Central memory CD8-positive, alpha-beta T cell (primary cell): ENCODE data around the gene DAZAP1.

Experiments used
- ATAC-seq: fragments of 150-1000 bp; cut with Tn5 transposase; replicated peaks from 2 replicates; pipeline ENCODE4 v1.10.0; 2022; ENCODE audit warnings: mild to moderate bottlenecking, moderate FRiP score, moderate number of reproducible peaks; ENCODE audit not compliant: poor library complexity, severe bottlenecking; ENCODE audit errors: extremely low read depth
- DNase-seq, 2 donors: peaks; one replicate each; pipeline ENCODE4 v3.0.0; 2021; ENCODE audit warnings: low spot score in 2 of 2
- H3K27ac Mint-ChIP-seq: one replicate; pipeline ENCODE4 v1.8.0; 2022; ENCODE audit warnings: low read depth, mild to moderate bottlenecking, moderate library complexity, mixed read lengths
- H3K27me3 Mint-ChIP-seq: one replicate; pipeline ENCODE4 v1.8.0; 2022; ENCODE audit warnings: mixed read lengths
- H3K36me3 Mint-ChIP-seq: one replicate; pipeline ENCODE4 v1.8.0; 2022; ENCODE audit warnings: mild to moderate bottlenecking, moderate library complexity, mixed read lengths; ENCODE audit not compliant: insufficient read depth
- H3K4me1 Mint-ChIP-seq: one replicate; pipeline ENCODE4 v1.8.0; 2022; ENCODE audit warnings: mixed read lengths
- H3K4me3 Mint-ChIP-seq: one replicate; pipeline ENCODE4 v1.8.0; 2022; ENCODE audit warnings: mild to moderate bottlenecking, moderate library complexity, mixed read lengths
- H3K9me3 Mint-ChIP-seq: one replicate; pipeline ENCODE4 v1.8.0; 2022; ENCODE audit warnings: mixed read lengths

Gene DAZAP1

GRCh38 chr19:1383017-1383311 lies 24.4 kb upstream of the DAZAP1 start:
- Mint-ChIP-seq H3K9me3 (peaks cover 5% of the 10 kb centered on the region), H3K4me3 (peak overlapping the region; percentile 99), H3K36me3 (peaks cover 22% of the 10 kb centered on the region), H3K4me1 (peaks cover 18% of the 10 kb centered on the region), H3K27ac (peak overlapping the region; percentile 100), H3K27me3 (peaks cover 10% of the 10 kb centered on the region)
- ATAC-seq: no peak
- no peak for DNase-seq

GRCh38 chr19:1383312-1384084 lies 23.9 kb upstream of the DAZAP1 start, which contains the start of gene NDUFS7:
Gene NDUFS7 (plus strand): TSS chr19:1383907. CDS start chr19:1383927, 20 bp downstream.
- peaks cover 10% of the 10 kb centered on the region for H3K27me3 Mint-ChIP-seq

GRCh38 chr19:1384085-1384462 lies 23.3 kb upstream of the DAZAP1 start:
- H3K9me3 Mint-ChIP-seq: peaks cover 5% of the 10 kb centered on the region
- peaks cover 22% of the 10 kb centered on the region for H3K36me3 Mint-ChIP-seq
- peak overlapping the region; percentile 100 for H3K27ac Mint-ChIP-seq
- peak overlapping the region; percentile 99 for H3K4me3 Mint-ChIP-seq
- no peak for DNase-seq
- peaks cover 10% of the 10 kb centered on the region for H3K27me3 Mint-ChIP-seq
- ATAC-seq: no peak
- H3K4me1 Mint-ChIP-seq: peaks cover 18% of the 10 kb centered on the region

More at GRCh38 chr19:1383312-1384084, 23.9 kb upstream of the DAZAP1 start, which contains the start of gene NDUFS7:
- DNase-seq (peak; percentile 97 to 100), ATAC-seq (peak; percentile 88)
- H3K36me3 Mint-ChIP-seq: peaks cover 22% of the 10 kb centered on the region
- peak within 1 kb of the TSS; percentile 99 for H3K4me3 Mint-ChIP-seq
- H3K9me3 Mint-ChIP-seq: peaks cover 5% of the 10 kb centered on the region
- peak within 1 kb of the TSS; percentile 100 for H3K27ac Mint-ChIP-seq
- H3K4me1 Mint-ChIP-seq: peaks cover 18% of the 10 kb centered on the region

GRCh38 chr19:1384478-1385110 lies 22.8 kb upstream of the DAZAP1 start:
- Mint-ChIP-seq H3K27me3 (peaks cover 10% of the 10 kb centered on the region), H3K4me3 (peak overlapping the region; percentile 99), H3K36me3 (peaks cover 23% of the 10 kb centered on the region), H3K27ac (peak overlapping the region; percentile 100), H3K9me3 (peaks cover 5% of the 10 kb centered on the region), H3K4me1 (peaks cover 18% of the 10 kb centered on the region)
- DNase-seq: no peak
- no peak for ATAC-seq

GRCh38 chr19:1385816-1386215 lies 21.6 kb upstream of the DAZAP1 start:
- Mint-ChIP-seq H3K9me3 (peaks cover 5% of the 10 kb centered on the region), H3K4me3 (no peak overlapping the region), H3K4me1 (peaks cover 18% of the 10 kb centered on the region), H3K27me3 (peaks cover 10% of the 10 kb centered on the region), H3K27ac (no peak overlapping the region), H3K36me3 (peaks cover 24% of the 10 kb centered on the region)
- no peak for DNase-seq
- ATAC-seq: no peak

- H3K9me3 Mint-ChIP-seq: peaks cover 5% of the 10 kb centered on the region
- ATAC-seq (no peak), DNase-seq (no peak)
- H3K27ac Mint-ChIP-seq: no peak overlapping the region
- H3K4me3 Mint-ChIP-seq: no peak overlapping the region
- peaks cover 10% of the 10 kb centered on the region for H3K27me3 Mint-ChIP-seq
- H3K36me3 Mint-ChIP-seq: peaks cover 36% of the 10 kb centered on the region
- H3K4me1 Mint-ChIP-seq: peaks cover 18% of the 10 kb centered on the region
Measured at GRCh38 chr19:1386945-1387683, 20.3 kb upstream of the DAZAP1 start.

DNA sequence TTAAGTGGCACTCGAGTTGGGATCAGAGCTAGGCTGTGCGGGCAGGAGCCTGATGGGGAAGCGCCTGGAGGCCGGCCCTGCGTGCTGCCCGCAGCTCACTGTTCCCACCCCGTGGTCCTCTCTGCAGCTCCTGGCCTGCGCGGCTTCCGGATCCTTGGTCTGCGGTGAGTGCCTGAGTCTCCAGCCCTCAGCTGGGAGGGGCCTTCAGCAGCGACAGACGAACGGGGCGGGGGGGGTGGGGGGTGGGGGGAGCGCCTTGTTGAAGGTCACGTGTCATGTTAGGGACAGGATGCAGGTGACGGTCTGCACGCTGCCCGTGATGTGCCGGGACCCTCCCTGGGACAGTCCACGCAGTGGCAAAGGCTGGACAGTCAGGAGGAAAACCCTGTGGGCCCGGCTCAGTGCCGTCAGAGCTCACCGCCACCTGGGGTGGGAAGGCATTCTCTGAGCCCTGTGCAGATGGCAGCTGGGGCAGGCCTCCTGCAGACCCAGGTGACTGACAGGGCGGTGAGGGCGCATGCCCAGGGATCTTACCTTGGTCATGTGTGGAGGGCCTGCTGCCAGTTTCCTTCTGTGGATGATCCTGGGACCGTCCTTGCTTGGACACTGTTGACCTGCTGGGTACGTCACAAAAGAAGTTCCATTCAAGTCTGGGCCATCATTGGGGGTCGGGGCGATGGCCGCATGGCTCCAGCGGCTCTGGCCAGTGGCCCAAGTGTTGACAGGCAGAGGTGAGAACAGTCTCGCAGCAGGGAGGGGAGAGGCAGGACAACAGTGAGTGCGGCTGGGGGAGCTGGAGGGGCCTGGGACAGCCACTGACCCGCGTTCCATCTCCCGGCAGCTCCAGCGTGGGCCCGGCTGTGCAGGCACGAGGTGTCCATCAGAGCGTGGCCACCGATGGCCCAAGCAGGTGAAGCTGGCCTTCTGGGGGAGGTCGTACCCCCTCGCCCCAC lies 19.4 kb upstream of the DAZAP1 start:
- ATAC-seq (no peak), DNase-seq (no peak)
- no peak overlapping the region for H3K4me3 Mint-ChIP-seq
- peaks cover 5% of the 10 kb centered on the region for H3K9me3 Mint-ChIP-seq
- peaks cover 8% of the 10 kb centered on the region for H3K27me3 Mint-ChIP-seq
- H3K36me3 Mint-ChIP-seq: peaks cover 35% of the 10 kb centered on the region
- H3K4me1 Mint-ChIP-seq: peaks cover 15% of the 10 kb centered on the region
- H3K27ac Mint-ChIP-seq: no peak overlapping the region

DNA sequence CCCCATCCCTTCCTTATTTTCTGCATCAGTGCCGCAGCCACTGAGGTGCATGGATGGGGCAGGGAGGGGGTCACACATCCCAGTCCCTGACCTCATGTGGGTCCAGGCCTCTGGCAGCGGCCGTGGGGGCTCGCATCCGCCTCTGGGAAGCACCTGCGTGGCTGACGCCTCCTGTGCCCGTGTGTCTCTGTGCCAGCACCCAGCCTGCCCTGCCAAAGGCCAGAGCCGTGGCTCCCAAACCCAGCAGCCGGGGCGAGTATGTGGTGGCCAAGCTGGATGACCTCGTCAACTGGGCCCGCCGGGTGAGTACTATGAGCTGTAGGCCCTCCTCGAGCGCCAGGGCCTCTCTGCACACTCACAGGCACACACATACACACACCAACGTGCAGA lies 18.8 kb upstream of the DAZAP1 start:
- Mint-ChIP-seq H3K9me3 (no peaks in the 10 kb centered on the region), H3K4me1 (peaks cover 8% of the 10 kb centered on the region), H3K27ac (no peak overlapping the region), H3K4me3 (no peak overlapping the region), H3K36me3 (peaks cover 32% of the 10 kb centered on the region), H3K27me3 (peaks cover 2% of the 10 kb centered on the region)
- ATAC-seq (no peak), DNase-seq (no peak)

GRCh38 chr19:1389033-1389940 lies 18.1 kb upstream of the DAZAP1 start:
- no peak overlapping the region for H3K27ac Mint-ChIP-seq
- no peaks in the 10 kb centered on the region for H3K27me3 Mint-ChIP-seq
- H3K36me3 Mint-ChIP-seq: peaks cover 31% of the 10 kb centered on the region
- H3K9me3 Mint-ChIP-seq: no peaks in the 10 kb centered on the region
- no peak for ATAC-seq
- peaks cover 5% of the 10 kb centered on the region for H3K4me1 Mint-ChIP-seq
- H3K4me3 Mint-ChIP-seq: no peak overlapping the region
- DNase-seq: no peak

- Mint-ChIP-seq H3K27ac (no peak overlapping the region), H3K27me3 (no peaks in the 10 kb centered on the region), H3K4me3 (no peak overlapping the region), H3K36me3 (peaks cover 28% of the 10 kb centered on the region), H3K9me3 (no peaks in the 10 kb centered on the region), H3K4me1 (no peaks in the 10 kb centered on the region)
- DNase-seq (no peak), ATAC-seq (no peak)
Measured at GRCh38 chr19:1390890-1391423, 16.4 kb upstream of the DAZAP1 start.

GRCh38 chr19:1392407-1392806 lies 15.0 kb upstream of the DAZAP1 start:
- Mint-ChIP-seq H3K9me3 (no peaks in the 10 kb centered on the region), H3K4me3 (no peak overlapping the region), H3K36me3 (peaks cover 26% of the 10 kb centered on the region), H3K27me3 (no peaks in the 10 kb centered on the region), H3K27ac (no peak overlapping the region), H3K4me1 (no peaks in the 10 kb centered on the region)
- DNase-seq: no peak
- ATAC-seq: no peak
